WERI-Rb-1 (cell line): ENCODE measurements around the gene UROC1.
A peak's percentile ranks its signal among the peaks of the same experiment; 100 is the strongest.

Experiments
- DNase-seq: peaks from one replicate; pipeline ENCODE4 v3.0.0-alpha.2; 2020
- H3K27ac ChIP-seq: fragments of 250-450 bp; sonication (Bioruptor Pico); 2 replicates; pipeline ENCODE4 v1.5.1; 2020; ENCODE audit warnings: mild to moderate bottlenecking, moderate library complexity
- H3K27me3 ChIP-seq: fragments of 250-450 bp; sonication (Bioruptor Pico); 2 replicates; pipeline ENCODE4 v1.5.1; 2021; ENCODE audit warnings: mild to moderate bottlenecking, low read depth, moderate library complexity; ENCODE audit not compliant: insufficient read depth, severe bottlenecking
- H3K36me3 ChIP-seq: fragments of 250-450 bp; sonication (Bioruptor Pico); 2 replicates; pipeline ENCODE4 v1.5.1; 2020; ENCODE audit warnings: mild to moderate bottlenecking, moderate library complexity
- H3K4me3 ChIP-seq: 2 replicates; pipeline ENCODE4 v1.5.1; 2011; ENCODE audit warnings: low read depth, mild to moderate bottlenecking, control low read depth, low read length
- H3K9me3 ChIP-seq: fragments of 250-450 bp; sonication (Bioruptor Pico); 2 replicates; pipeline ENCODE4 v1.5.1; 2021; ENCODE audit warnings: mild to moderate bottlenecking, moderate library complexity; ENCODE audit not compliant: severe bottlenecking
- CTCF ChIP-seq: IDR thresholded peaks from 2 replicates; pipeline ENCODE4 v1.5.1; 2011; ENCODE audit warnings: low read depth, mild to moderate bottlenecking, control low read depth, inconsistent platforms, low read length

The UROC1 gene

GRCh38 chr3:126488886-126489569, 28.5 kb downstream of the UROC1 start:
- no peak overlapping the region for H3K4me3 ChIP-seq
- TF ChIP-seq CTCF: no peak
- no peaks in the 10 kb centered on the region for H3K27me3 ChIP-seq
- no peak overlapping the region for H3K27ac ChIP-seq
- no peak for DNase-seq
- H3K36me3 ChIP-seq: no peaks in the 10 kb centered on the region
- H3K9me3 ChIP-seq: no peaks in the 10 kb centered on the region

DNA sequence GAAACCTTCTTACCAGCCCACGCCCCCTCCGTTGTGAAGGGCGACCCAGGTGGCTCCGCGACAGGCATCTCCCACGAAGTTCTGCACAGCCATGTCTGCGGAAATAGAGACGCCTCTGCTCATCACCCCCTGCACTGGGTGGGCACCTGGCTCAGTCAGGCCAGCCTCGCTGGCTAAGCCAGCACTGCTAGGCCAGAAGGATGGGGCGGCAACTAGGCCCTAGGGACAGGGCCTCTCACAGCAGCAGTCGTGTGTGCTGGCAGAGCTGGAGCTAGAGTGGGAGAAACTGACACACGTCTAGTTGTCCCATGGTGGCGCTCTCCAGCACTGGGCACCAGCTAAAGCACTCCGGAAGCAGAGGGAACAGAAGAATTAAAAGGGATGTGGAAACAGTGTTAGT, 29.4 kb downstream of the UROC1 start:
- no peak overlapping the region for H3K27ac ChIP-seq
- peak; percentile 44; the same call in 1 of the 2 replicates for TF ChIP-seq CTCF
- no peak for DNase-seq

GRCh38 chr3:126487151-126487771, 30.3 kb downstream of the UROC1 start:
- Histone ChIP-seq H3K27ac (no peak overlapping the region), H3K27me3 (no peaks in the 10 kb centered on the region), H3K4me3 (no peak overlapping the region), H3K9me3 (no peaks in the 10 kb centered on the region), H3K36me3 (no peaks in the 10 kb centered on the region)
- peak; percentile 33 for TF ChIP-seq CTCF
- no peak for DNase-seq

More for the DNA sequence above, 29.4 kb downstream of the UROC1 start:
- H3K9me3 ChIP-seq: no peaks in the 10 kb centered on the region
- no peaks in the 10 kb centered on the region for H3K36me3 ChIP-seq
- H3K27me3 ChIP-seq: no peaks in the 10 kb centered on the region
- no peak overlapping the region for H3K4me3 ChIP-seq

DNA sequence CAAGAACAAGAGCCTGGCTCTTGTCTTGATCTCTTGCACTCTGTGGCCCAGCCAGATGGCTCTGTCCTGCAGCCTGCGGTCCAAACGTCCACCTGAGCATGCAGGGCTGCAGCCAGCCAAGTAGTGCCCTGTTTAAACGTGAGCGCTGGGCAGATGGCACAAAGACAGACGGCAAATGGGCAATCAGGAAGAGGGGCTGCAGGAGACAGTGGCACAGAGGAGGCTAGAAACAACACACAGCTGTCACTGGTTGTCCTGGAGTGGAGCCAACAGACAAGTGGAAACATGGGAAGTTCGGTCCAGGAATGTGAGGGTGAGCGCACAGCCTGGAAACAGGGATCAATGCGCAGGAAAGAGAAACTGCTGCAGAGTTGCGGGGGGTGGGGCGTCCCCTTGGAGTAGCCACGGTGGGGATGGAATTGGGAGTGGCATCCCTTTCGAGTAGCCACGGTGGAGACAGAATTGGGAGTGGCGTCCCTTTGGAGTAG, 31.2 kb downstream of the UROC1 start:
- no peak for TF ChIP-seq CTCF
- no peak overlapping the region for H3K27ac ChIP-seq
- DNase-seq: no peak
- no peaks in the 10 kb centered on the region for H3K27me3 ChIP-seq
- no peak overlapping the region for H3K4me3 ChIP-seq
- no peaks in the 10 kb centered on the region for H3K9me3 ChIP-seq
- no peaks in the 10 kb centered on the region for H3K36me3 ChIP-seq

DNA sequence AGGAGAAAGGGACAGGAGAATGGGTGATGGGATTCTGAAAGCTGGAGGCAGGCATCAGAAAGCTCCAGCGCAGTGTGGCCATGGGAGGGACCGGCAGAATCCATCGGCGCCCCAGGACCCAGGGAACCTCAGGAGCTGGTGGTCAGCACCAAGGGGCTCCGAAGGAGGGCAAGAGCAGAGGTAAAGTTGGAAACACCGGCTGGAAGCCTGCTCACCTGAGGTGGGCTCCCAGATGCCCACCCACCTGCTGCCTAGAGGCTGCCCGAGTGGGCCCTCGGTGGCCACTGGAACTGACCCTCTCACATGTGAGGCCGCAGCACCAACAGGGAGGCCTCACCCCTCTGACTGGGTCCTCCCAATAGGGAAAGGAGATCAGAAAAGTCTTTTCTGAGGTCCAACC, 31.6 kb downstream of the UROC1 start:
- no peak overlapping the region for H3K4me3 ChIP-seq
- H3K27ac ChIP-seq: no peak overlapping the region
- no peaks in the 10 kb centered on the region for H3K36me3 ChIP-seq
- no peak for TF ChIP-seq CTCF
- no peaks in the 10 kb centered on the region for H3K27me3 ChIP-seq
- DNase-seq: no peak
- no peaks in the 10 kb centered on the region for H3K9me3 ChIP-seq
